Right atrium auricular region (tissue), 2 donors: Measurements from ENCODE around the gene MARCHF3. TPM values are rescaled to one million over a fixed set of nuclear protein-coding genes. Genes with fewer than 3 reads are reported as not detected.

ENCODE experiments used
- DNase-seq: peaks from one replicate; pipeline ENCODE4 v3.0.0-alpha.2; 2019; ENCODE audit warnings: low spot score
- H3K27ac ChIP-seq, 2 donors: fragments of 200-600 bp; sonication (generic); 1 replicate in 1 of 2; 2 replicates in 1 of 2; pipeline ENCODE4 v1.5.1; 2016 to 2019
- H3K27me3 ChIP-seq, 2 donors: fragments of 200-600 bp; sonication (generic); one replicate each; pipeline versions ENCODE4 v1.5.1 to v1.6.0; 2017 to 2019
- H3K36me3 ChIP-seq: fragments of 200-600 bp; sonication (generic); one replicate; pipeline ENCODE4 v1.5.1; 2016
- H3K4me1 ChIP-seq, 2 donors: fragments of 200-600 bp; sonication (generic); one replicate each; pipeline versions ENCODE4 v1.5.1 to v1.6.0; 2017 to 2019
- H3K4me3 ChIP-seq, 2 donors: fragments of 200-600 bp; sonication (generic); 1 replicate in 1 of 2; 2 replicates in 1 of 2; pipeline ENCODE4 v1.5.1; 2017 to 2019; ENCODE audit warnings: mild to moderate bottlenecking in 1 of 2, moderate library complexity in 1 of 2
- H3K9me3 ChIP-seq, 2 donors: fragments of 200-600 bp; sonication (generic); one replicate each; pipeline ENCODE4 v1.5.1; 2019
- CTCF ChIP-seq, 2 donors: fragments of 200-600 bp; sonication (generic); IDR thresholded peaks; one replicate each; pipeline ENCODE4 v1.5.1; 2019; ENCODE audit warnings: antibody characterized with exemption in 2 of 2
- total RNA-seq, 2 donors: library from RNA; depleted of rRNA; stranded (reverse); fragments of >200 nt; gene quantifications; one replicate each; pipeline ENCODE4 v1.1.0, GENCODE V29; 2016

MARCHF3 gene
- 10 to 100 TPM; 14.5 to 19.7 TPM for total RNA-seq

- Histone ChIP-seq H3K36me3 (no peaks in the 10 kb centered on the region), H3K4me1 (peaks cover 0 to 23% of the 10 kb centered on the region in 2 donors), H3K4me3 (peak within 1 kb of the TSS; percentile 81), H3K27ac (peak within 1 kb of the TSS; percentile 94 to 97), H3K9me3 (no peaks in the 10 kb centered on the region), H3K27me3 (no peaks in the 10 kb centered on the region)
- DNase-seq = peak; percentile 94
- peak; percentile 13 to 45 for TF ChIP-seq CTCF (IDR thresholded peaks at IDR 0.05)
These were observed at the start of gene MARCHF3 for GRCh38 chr5:127030259-127031146. Gene MARCHF3 (minus strand): TSS chr5:127030558. CDS start chr5:126918171, 112,387 bp downstream.

- no peaks in the 10 kb centered on the region for H3K36me3 ChIP-seq
- H3K27me3 ChIP-seq = no peaks in the 10 kb centered on the region
- H3K9me3 ChIP-seq = no peaks in the 10 kb centered on the region
- no peak for DNase-seq
- H3K4me3 ChIP-seq = no peak overlapping the region
- no peaks in the 10 kb centered on the region for H3K4me1 ChIP-seq
- H3K27ac ChIP-seq = no peak overlapping the region
- TF ChIP-seq CTCF (IDR thresholded peaks at IDR 0.05) = no peak
These were observed 49.7 kb upstream of the MARCHF3 start for GRCh38 chr5:127079994-127080491.

- no peak for TF ChIP-seq CTCF (IDR thresholded peaks at IDR 0.05)
- Histone ChIP-seq H3K27ac (no peak overlapping the region), H3K4me1 (no peaks in the 10 kb centered on the region), H3K4me3 (no peak overlapping the region), H3K36me3 (no peaks in the 10 kb centered on the region), H3K9me3 (no peaks in the 10 kb centered on the region), H3K27me3 (no peaks in the 10 kb centered on the region)
- DNase-seq = no peak
These were observed 47.0 kb upstream of the MARCHF3 start for GRCh38 chr5:127077366-127077765.

GRCh38 chr5:127076315-127077129 lies 46.2 kb upstream of the MARCHF3 start:
- no peak for DNase-seq
- no peaks in the 10 kb centered on the region for H3K4me1 ChIP-seq
- TF ChIP-seq CTCF (IDR thresholded peaks at IDR 0.05) = no peak
- no peak overlapping the region for H3K4me3 ChIP-seq
- no peaks in the 10 kb centered on the region for H3K36me3 ChIP-seq
- no peak overlapping the region for H3K27ac ChIP-seq
- no peaks in the 10 kb centered on the region for H3K27me3 ChIP-seq
- H3K9me3 ChIP-seq = no peaks in the 10 kb centered on the region

- no peak for DNase-seq
- TF ChIP-seq CTCF (IDR thresholded peaks at IDR 0.05) = no peak
- H3K36me3 ChIP-seq = no peaks in the 10 kb centered on the region
These were observed 44.1 kb upstream of the MARCHF3 start for GRCh38 chr5:127074466-127074865.

More at GRCh38 chr5:127074466-127074865, 44.1 kb upstream of the MARCHF3 start:
- no peaks in the 10 kb centered on the region for H3K27me3 ChIP-seq
- H3K4me3 ChIP-seq = no peak overlapping the region
- H3K4me1 ChIP-seq = no peaks in the 10 kb centered on the region
- H3K9me3 ChIP-seq = no peaks in the 10 kb centered on the region
- H3K27ac ChIP-seq = no peak overlapping the region
